NCI-H748 (cell line): Measurements from ENCODE around the gene GID4.

ENCODE experiments used
- DNase-seq: peaks from one replicate; lab custom pipeline; 2025; ENCODE audit not compliant: unreplicated experiment; lab: John Stamatoyannopoulos, UW

The GID4 gene

DNA sequence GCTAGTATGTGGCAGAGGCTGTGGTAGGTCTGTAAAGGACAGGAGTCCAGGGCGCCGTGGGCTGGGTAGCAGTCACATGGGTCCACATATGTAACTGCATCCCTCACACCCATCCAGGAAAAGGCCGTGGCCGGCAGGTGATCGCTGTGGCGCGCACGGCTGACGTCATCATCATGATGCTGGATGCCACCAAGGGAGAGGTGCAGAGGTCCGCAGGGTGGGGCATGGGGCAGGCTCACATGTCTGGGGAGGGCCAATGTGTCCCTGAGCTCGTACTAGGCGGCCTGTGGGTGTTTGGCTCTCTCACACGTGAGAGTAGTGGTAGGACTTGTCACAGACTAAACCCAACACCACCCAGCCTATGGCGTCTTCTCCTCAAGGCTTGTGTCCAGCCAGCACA, 60.3 kb downstream of the GID4 start:
- DNase-seq = no peak

DNA sequence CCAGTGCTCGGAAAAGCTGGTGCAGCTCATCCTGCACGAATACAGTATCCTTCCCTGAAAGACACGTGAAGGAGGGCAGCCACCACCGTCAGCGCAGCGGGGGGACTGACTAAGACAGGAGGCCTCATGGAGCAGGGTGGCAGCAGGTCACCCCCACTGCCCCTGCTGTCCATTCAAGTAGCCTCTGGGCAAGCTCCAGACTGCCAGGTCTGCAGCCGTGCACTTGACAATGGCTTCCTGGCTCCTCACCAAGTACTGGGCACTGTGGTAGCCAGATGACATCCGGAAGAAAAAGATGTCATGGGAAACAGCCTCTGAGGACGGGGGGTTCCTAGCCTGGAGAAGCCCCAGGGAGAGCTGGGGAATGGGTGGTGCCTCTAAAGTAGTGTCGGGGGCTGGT, 61.4 kb downstream of the GID4 start:
- DNase-seq = no peak

DNA sequence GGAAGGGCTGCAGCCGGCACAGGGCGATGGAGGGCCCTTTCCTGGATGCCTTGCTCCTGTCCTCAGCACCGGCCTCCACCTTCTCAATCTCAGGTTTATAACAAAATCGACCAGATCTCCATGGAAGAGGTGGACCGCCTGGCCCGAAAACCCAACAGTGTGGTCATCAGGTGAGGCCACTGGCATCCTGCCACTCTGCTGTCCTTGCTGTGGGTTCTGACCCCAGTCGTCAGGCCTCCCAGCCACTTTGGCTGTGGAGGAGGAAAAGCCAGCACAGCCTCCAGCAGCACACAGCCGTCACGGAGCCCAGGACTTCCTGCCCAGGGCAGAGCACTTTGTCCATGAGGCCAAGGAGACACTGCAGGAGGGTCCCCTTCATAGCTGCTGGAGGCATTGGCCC, 62.6 kb downstream of the GID4 start:
- DNase-seq = no peak

DNA sequence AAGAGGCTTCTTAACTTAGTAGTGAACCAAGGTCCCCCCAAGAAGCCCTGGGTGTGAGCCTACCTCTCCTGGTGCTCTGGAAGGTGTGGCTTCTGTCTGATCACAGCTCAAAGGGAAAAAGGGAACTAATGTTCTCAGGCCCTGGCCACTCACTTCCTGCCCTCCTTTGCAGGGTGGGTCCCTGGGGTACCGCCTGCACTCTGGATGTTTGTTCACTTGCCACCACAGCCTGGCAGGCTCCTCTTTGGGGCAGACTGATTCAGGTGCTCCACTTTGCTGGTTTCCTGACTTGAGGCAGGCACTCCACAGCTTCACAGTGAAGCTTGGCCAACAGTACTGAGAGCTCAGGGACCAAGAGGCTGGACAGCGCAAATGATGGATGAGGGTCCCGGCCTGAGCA, 63.4 kb downstream of the GID4 start:
- no peak for DNase-seq

DNA sequence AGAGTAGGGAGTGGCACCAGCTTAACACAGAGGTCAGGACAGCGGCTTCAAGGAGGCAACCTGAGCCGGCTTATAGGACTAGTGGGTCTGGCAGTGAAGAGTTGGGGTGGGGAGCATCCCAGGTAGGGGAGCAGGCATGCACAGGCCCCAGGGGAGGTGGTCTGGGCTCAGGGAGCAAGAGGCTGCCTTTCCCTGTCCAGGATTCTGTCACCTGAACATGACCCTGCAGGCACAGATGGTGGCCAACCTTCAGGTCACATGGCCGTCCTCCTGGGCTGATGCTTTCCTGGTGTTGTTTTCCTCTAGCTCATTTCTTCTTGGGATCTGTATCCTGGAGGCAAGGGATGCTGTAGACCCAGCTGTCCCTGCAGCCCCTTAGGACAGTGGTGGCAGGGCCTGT, 65.8 kb downstream of the GID4 start:
- DNase-seq = no peak

DNA sequence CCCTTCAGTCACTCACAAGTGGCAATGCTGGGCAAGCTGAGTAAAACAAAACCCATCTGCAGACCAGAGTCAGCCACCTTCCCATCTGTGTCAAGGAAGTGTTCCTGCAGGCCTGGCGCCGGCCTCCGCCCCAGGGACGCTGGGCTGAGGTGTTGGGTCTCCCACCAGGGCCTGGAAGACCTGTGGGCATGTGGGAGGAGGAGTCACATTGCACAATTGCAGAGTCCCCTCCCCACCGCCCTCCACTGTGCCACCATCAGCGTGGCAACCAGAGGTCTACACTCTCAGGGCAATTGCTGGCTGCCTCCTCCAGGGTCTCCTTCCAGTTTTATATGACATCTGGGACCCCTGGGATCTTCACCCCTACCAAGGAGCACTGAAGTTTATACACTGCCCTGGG, 66.4 kb downstream of the GID4 start:
- DNase-seq = no peak

DNA sequence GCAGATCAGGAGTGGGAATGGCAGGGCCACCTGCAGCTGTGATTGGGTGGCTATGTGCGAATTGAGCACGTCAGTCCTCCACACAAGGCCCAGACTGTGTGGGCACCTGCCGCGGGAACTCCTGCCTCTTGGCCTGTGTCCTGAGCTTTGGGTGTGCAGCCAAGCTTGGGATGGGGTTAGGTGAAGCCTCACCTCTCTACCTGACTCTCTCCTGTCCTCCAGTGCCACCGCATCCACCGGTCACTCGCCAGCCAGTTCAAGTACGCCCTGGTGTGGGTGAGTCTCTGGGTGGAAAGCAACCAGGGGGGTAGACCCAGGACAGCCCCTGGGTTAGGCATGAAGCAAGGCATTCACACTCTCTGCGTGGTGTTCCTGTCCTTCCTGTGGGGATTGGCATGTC, 67.0 kb downstream of the GID4 start:
- no peak for DNase-seq

DNA sequence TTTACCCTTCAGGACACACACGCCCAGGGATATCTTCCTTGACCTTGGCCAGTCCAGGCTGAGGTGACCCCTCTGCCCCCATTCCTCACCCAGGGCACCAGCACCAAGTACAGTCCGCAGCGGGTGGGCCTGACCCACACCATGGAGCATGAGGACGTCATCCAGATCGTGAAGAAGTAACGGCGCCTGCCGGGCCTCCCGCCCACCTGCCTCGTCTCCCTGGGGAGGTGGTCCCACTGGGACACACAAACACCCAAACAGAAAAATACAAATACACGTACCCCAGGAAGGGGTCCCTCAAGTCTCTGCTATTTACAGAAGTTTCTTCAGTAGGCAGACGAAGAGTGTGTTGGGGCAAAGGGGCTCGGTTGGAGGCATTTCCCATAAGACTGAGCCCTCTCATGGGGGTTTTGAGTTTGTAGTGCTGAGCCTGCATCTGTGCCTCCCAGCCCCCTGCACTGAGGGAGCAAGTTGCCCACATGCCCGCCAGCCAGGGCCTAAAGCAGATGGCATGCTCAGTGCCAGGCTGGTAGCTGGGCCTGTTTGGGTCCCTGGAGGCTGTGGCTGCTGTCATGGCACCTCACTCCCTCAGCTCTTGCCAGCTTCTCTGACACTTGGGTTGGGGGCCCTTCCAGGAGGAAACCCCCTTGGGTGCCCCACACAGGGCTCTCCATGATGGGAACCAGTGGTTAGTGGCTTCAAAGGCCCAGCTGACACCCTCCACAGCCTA, 68.0 kb downstream of the GID4 start:
- no peak for DNase-seq

DNA sequence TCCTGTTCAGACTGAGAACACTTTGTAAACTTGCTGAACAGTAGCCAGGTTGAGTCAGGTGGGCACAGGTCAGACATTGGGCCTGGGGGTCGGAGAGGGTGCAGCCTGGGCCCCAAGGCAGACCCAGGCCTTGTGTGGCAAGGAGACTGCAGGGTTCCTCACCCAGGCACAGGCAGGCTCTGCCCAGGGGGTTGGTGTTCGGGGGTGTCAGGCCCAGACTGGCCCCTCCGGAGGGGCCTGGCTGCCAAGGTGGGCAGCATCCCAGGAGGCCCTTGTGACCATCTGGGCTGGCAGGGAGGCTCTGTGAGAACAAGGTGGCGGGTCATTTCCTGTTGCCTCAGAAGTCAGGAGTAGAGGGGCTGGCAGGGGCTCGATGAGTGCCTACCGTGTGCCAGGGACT, 68.8 kb downstream of the GID4 start:
- no peak for DNase-seq

DNA sequence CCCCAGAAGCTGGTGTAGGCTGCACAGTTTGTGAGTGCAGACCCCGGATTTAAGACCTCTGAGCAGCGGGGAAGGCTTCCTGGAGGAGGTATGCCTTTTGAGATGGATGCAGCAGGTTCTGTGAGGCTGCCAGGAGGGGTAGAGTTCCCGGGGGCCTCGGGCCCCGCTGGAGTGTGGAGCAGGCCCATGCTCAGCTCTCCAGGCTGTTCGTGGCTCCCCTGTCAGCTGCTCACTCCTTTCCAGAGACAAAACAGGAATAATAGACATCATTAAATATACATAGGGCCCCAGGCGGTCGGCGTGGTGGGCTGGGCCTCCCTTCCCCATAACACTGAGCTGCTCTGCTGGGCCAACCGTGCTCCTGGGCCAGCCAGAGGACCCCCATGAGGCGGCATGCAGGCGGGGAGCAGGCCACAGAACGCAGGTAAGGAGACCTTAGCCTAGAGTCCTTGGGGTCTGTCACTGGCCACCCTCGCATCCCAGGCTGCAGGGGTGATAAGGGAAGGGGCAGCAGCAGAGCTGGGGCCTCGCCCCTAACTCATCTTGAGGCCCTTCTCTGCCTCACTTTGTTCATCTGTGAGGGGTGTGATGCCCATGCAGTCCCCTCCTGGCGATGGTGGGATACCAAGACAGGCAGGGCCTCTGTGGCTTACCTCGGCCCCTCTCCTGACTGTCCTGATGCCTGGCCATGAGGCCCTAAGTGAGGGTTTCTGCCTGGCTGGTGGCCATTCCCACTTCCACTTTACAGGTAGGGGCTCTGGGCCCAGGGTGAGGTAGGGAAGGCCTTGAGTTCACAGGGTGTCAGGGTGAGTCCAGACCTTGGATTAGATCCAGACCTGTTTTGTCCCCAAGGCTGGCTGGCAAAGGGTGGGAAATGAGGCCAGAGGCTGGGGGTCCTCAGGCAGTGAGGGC, 69.4 kb downstream of the GID4 start, which contains the start of gene MYO15A:
MYO15A (plus strand) TSS at position 356 of the 912 bp plus-strand sequence. CDS start 10,045 bp downstream, outside the sequence.
- DNase-seq = no peak

DNA sequence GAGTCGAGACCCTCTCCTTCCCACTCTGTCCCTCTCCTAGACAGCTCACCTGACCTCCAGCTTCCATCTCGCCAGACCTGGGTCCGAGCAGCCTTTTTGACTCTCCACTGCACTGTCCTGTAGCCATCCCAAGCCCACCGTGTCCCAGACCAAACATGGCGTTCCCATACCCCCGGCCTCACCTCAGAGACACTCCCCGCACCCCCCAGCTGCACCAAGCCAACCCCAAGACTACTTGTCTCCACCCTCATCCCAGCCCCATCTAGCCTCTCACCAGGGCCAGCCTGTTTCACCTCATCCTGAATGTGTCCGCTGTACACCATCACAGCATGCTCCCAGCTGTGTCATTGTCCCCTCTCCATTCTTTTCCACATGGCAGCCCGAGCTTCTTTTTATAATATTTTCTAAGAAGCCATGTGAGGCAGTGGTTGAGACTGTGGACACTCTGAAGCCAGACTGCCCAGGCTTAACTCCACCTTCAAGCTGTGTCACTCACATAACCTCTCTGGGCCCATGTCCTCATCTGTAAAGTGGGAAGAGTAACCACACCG, 70.8 kb downstream of the GID4 start:
- DNase-seq = no peak

DNA sequence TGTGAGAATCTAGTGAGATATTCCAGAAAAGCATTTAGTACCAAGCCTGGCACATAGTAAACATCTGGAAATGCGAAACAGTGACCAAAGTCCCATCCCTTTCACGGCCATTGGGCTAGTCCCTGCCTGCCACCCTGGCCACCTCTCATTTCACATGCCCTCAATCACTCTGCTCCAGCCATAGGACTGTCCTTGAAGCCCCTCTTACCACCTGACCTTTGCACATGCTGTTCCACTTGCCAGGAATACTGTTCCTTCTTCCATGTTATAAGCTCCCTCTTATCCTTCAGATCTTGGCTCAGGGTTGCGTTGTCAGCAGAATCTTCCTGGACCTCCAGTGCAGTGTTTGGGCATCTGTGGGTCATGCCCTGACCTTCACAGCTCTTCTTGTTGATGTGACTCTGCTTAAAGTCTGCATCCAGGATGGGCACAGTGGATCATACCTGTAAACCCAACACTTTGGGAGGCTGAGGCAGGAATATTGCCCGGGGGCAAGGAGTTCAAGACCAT, 71.5 kb downstream of the GID4 start:
- DNase-seq = no peak

DNA sequence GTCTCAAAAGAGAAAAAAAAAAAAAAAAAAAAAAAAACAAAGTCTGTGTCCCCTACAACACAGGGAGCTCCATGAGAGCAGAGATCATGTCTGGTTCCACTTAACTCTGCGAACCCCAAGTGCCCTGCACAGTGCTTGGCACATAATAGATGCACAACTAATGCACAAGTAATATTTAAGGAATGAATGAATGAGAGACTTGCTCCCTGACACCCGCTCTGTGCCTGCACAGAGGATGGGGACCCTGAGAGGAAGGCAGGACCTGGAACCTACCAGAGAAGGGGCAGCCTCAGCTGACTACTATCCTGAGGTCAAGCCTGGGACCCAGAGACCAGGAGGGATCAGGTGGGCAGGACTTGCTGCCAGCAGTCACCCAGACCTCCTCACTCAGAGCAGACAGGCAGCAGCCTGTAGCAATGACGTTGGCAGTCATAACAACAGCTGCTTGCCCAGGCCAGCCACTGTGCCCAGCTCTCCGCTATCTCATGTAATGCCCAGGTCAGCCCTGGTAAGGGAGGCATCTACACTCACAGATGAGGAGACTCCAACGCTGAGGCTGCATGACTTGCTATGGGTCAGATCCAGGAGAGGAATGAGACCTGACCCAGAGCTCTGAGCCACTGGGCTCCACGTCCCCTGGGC, 72.2 kb downstream of the GID4 start:
- DNase-seq = no peak

DNA sequence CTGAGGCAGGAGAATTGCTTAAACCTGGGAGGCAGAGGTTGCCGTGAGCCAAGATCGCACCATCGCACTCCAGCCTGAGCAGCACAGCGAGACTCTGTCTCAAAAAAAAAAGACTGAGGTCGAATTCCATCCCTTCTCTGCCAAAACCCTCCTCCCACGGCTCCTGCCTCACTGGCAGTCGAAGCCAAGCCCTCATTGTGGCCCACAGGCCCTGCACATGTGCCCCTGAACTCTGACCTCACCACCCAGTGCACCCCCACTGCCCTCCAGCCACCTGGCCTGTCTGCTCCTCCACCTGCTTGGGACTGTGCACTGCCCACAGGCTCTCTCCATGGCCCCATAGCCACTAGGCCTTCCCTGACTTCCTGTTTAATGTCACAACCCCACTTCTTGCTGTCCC, 76.3 kb downstream of the GID4 start:
- DNase-seq = no peak

DNA sequence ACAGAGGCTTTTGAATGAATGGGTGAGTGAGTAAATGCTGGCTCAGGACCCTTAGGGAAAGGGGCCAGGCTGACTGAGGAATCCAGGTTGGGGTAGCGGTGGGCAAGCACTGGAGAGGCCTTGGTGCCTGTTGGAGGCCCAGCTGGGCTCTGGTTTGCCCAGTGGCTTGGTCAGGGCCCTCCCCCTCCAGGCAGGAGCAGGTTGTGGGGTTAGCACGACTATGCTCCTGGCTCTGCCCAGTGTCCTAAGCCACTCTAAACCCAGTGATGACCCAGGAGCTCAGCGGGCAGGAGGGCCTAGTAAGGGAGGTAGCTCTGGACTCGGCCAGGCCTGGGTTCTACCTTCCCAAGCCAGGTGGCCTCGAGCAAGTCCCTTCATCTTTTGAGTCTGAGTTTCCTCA, 76.9 kb downstream of the GID4 start:
- no peak for DNase-seq

DNA sequence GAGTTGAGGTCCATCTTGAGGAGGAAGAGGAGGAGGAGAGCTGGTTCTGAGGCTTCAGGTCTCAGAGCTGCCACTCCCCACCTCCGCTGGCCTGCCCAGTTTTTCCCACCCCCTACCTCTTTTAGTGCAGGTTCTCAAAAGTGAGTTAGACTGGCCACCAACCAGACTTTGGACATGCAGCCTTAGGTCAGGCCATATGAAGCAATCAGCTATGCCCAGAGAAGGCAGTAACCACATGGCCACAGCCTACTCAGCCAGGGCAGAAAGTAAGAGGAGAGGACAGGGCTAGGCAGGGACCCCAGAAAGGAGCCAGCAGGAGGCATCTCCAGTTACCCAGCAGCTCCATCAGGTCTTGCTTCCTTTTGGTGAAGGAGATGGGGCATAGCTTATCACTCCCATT, 78.3 kb downstream of the GID4 start:
- DNase-seq = no peak
